K562 (cell line): ENCODE data around the gene SLC25A53. TPM values are rescaled to one million over a fixed set of nuclear protein-coding genes. Genes with fewer than 3 reads are reported as not detected.

Source experiments
- ATAC-seq: fragments of 200-7000 bp; cut with Tn5 transposase; 3 replicates; pipeline ENCODE4 v1.9.1; 2020; ENCODE audit warnings: moderate library complexity
- Bru-seq: library from RNA; stranded (reverse); fragments of 400-500 nt; gene quantifications from one replicate; lab custom pipeline; 2021; lab: Mats Ljungman, UMichigan
- BruChase-seq, 2 experiments: library from RNA; stranded (reverse); fragments of 400-500 nt; gene quantifications; one replicate each; lab custom pipeline; 2021; lab: Mats Ljungman, UMichigan
- BruUV-seq: library from RNA; stranded (reverse); fragments of 400-500 nt; replicated peaks from 2 replicates; lab custom pipeline; 2021; lab: Mats Ljungman, UMichigan
- CTCF ChIA-PET: fragments of 300-600 bp; formaldehyde crosslinking; extraction: SDS; loops from one replicate; lab custom pipeline; 2021; ENCODE audit warnings: low intra/inter-chr PET ratio; lab: Yijun Ruan, JAX
- POLR2A ChIA-PET: fragments of 300-600, 350-650 bp; sonication (Branson Sonifier 250); formaldehyde crosslinking; extraction: SDS; loops from one replicate; lab custom pipeline; 2021; ENCODE audit warnings: antibody characterized with exemption, inconsistent platforms; lab: Yijun Ruan, JAX
- DNase-seq, 4 experiments: peaks; one replicate each; pipeline versions ENCODE4 v3.0.0 to v3.0.0-alpha.2; 2011 to 2018; ENCODE audit warnings: low spot score in 3 of 4, mixed read lengths in 3 of 4; ENCODE audit errors: extremely low read depth in 1 of 4
- FAIRE-seq: peaks from 2 replicates; lab custom pipeline; 2011; peaks lifted over from hg19 to GRCh38; lab: Jason Lieb, UNC
- H2AFZ ChIP-seq: 2 replicates; pipeline ENCODE4 v1.6.0; 2011; ENCODE audit warnings: low read depth, low read length, control low read depth, inconsistent platforms
- H3K27ac ChIP-seq: fragments of 200-600 bp; 3 replicates; pipeline ENCODE4 v1.8.0; 2011; ENCODE audit warnings: low read depth, mild to moderate bottlenecking, control low read depth, inconsistent platforms, low read length, moderate library complexity, mixed read lengths; ENCODE audit errors: extremely low read depth
- H3K27me3 ChIP-seq, 2 experiments: fragments of 300-600 bp in 1 of 2; 2 replicates in 1 of 2; 3 replicates in 1 of 2; pipeline versions ENCODE4 v1.6.0 to v1.8.0; 2011; ENCODE audit warnings: inconsistent platforms in 2 of 2, low read length in 2 of 2, mild to moderate bottlenecking in 1 of 2, mixed read lengths in 1 of 2, moderate library complexity in 1 of 2; ENCODE audit not compliant: control insufficient read depth in 2 of 2, insufficient read depth in 2 of 2
- H3K36me3 ChIP-seq: fragments of 300-600 bp; 3 replicates; pipeline ENCODE4 v1.8.0; 2011; ENCODE audit warnings: mild to moderate bottlenecking, low read length, inconsistent platforms; ENCODE audit not compliant: control insufficient read depth, insufficient read depth
- H3K4me1 ChIP-seq, 2 experiments: fragments of 200-600 bp in 1 of 2; replicated peaks in 1 of 2; 2 replicates in 1 of 2; 3 replicates in 1 of 2; pipeline versions ENCODE4 v1.5.1 to v1.8.0; 2011; ENCODE audit warnings: inconsistent platforms in 2 of 2, low read length in 2 of 2, mild to moderate bottlenecking in 1 of 2, mixed read lengths in 1 of 2, moderate library complexity in 1 of 2; ENCODE audit not compliant: control insufficient read depth in 2 of 2, insufficient read depth in 2 of 2
- H3K4me2 ChIP-seq: 2 replicates; pipeline ENCODE4 v1.6.1; 2011; ENCODE audit warnings: low read length, control low read depth, inconsistent platforms, mixed read lengths; ENCODE audit not compliant: insufficient read depth
- H3K4me3 ChIP-seq: fragments of 200-600 bp; sonication (generic), shearing (Covaris generic); 2 replicates; pipeline ENCODE4 v1.5.1; 2016; ENCODE audit warnings: control low read depth, inconsistent platforms
- H3K79me2 ChIP-seq: fragments of 200-600 bp; 3 replicates; pipeline ENCODE4 v1.8.0; 2011; ENCODE audit warnings: low read length, inconsistent platforms; ENCODE audit not compliant: control insufficient read depth, insufficient read depth
- H3K9ac ChIP-seq, 2 experiments: 2 replicates each; pipeline versions ENCODE4 v1.6.0 to v1.6.1; 2011; ENCODE audit warnings: low read depth in 2 of 2, low read length in 2 of 2, control low read depth in 1 of 2, inconsistent platforms in 1 of 2, mild to moderate bottlenecking in 1 of 2, mixed read lengths in 1 of 2; ENCODE audit not compliant: insufficient read depth in 1 of 2
- H3K9me1 ChIP-seq: one replicate; pipeline ENCODE4 v1.6.0; 2011; ENCODE audit warnings: inconsistent platforms, mild to moderate bottlenecking, low read length, moderate library complexity; ENCODE audit not compliant: control insufficient read depth, insufficient read depth
- H3K9me3 ChIP-seq: replicated peaks from 2 replicates; pipeline ENCODE4 v1.5.1; 2011; ENCODE audit warnings: low read depth, low read length, inconsistent platforms; ENCODE audit not compliant: control insufficient read depth, insufficient read depth
- H4K20me1 ChIP-seq: replicated peaks from 2 replicates; pipeline ENCODE4 v1.6.1; 2011; ENCODE audit warnings: low read length, inconsistent platforms, mixed read lengths; ENCODE audit not compliant: control insufficient read depth, insufficient read depth
- DNMT1 ChIP-seq: fragments of 450-650 bp; IDR thresholded peaks from 2 replicates; pipeline ENCODE4 v1.6.1; 2016; ENCODE audit warnings: antibody characterized with exemption, mild to moderate bottlenecking
- ESRRB ChIP-seq: fragments of 250-450 bp; sonication (Bioruptor Pico); IDR thresholded peaks from 2 replicates; pipeline ENCODE4 v1.5.0; 2020; ENCODE audit warnings: mild to moderate bottlenecking, moderate library complexity, borderline replicate concordance
- GATA2 ChIP-seq: sonication (generic); formaldehyde crosslinking; IDR thresholded peaks from 2 replicates; pipeline ENCODE4 v1.4.0; 2020; ENCODE audit warnings: mild to moderate bottlenecking, missing genetic modification reagents
- HES1 ChIP-seq: fragments of 450-650 bp; IDR thresholded peaks from 2 replicates; pipeline ENCODE4 v1.6.1; 2016; ENCODE audit warnings: low read depth, mild to moderate bottlenecking, moderate library complexity
- MED1 ChIP-seq: sonication (generic); formaldehyde crosslinking; IDR thresholded peaks from 2 replicates; pipeline ENCODE4 v1.8.1; 2023; ENCODE audit warnings: missing genetic modification reagents, borderline replicate concordance
- NFATC3 ChIP-seq: fragments of 450-650 bp; IDR thresholded peaks from 2 replicates; pipeline ENCODE4 v1.6.1; 2017; ENCODE audit warnings: mild to moderate bottlenecking
- POLR3A ChIP-seq: IDR thresholded peaks from 2 replicates; pipeline ENCODE4 v1.6.1; 2011; ENCODE audit warnings: borderline replicate concordance, mild to moderate bottlenecking, moderate library complexity; ENCODE audit not compliant: insufficient read length, insufficient read depth; ENCODE audit errors: extremely low read depth
- TRIM24 ChIP-seq, 2 experiments: fragments of 450-650 bp; IDR thresholded peaks; 2 replicates each; pipeline ENCODE4 v1.6.1; 2016
- ZKSCAN1 ChIP-seq: fragments of 150-350 bp; IDR thresholded peaks from 2 replicates; pipeline ENCODE4 v1.6.1; 2016; ENCODE audit warnings: low read depth, low read length
- ZNF592 ChIP-seq: fragments of 450-650 bp; IDR thresholded peaks from 2 replicates; pipeline ENCODE4 v1.6.1; 2017; ENCODE audit warnings: antibody characterized with exemption, mild to moderate bottlenecking
- ZNF830 ChIP-seq: fragments of 250-450 bp; sonication (Bioruptor Pico); IDR thresholded peaks from 2 replicates; pipeline ENCODE4 v1.5.0; 2021; ENCODE audit warnings: mild to moderate bottlenecking
- WGBS: fragments of 100-300 bp; shearing (Covaris generic); methylation state at CpG from one replicate; pipeline ENCODE4 v1.1.6; 2016; ENCODE audit warnings: low coverage, mixed read lengths; ENCODE audit not compliant: insufficient coverage; ENCODE audit errors: missing lambda C conversion rate; 5-methylcytosine and 5-hydroxymethylcytosine counted together
- in situ Hi-C: fragments of 300-500 bp; cut with MboI; formaldehyde crosslinking; loops from 4 replicates; pipeline ENCODE4 v1.15.0; 2018; ENCODE audit warnings: inconsistent platforms, mixed read lengths
- intact Hi-C: fragments of 100-400 bp; cut with micrococcal nuclease; formaldehyde crosslinking; loops from 2 replicates; pipeline ENCODE4 v1.14.2; 2022
- long read RNA-seq, 3 experiments: library from polyadenylated mRNA in 2 of 3; library from RNA in 1 of 3; unstranded in 2 of 3; stranded (forward) in 1 of 3; transcript quantifications; one replicate each; pipeline ENCODE4 v2.0.0, GENCODE V29; 2019 to 2022
- polyA minus RNA-seq, 3 experiments: library from RNA; depleted of rRNA, polyadenylated mRNA; stranded (reverse); fragments of >200 nt; gene quantifications; 2 replicates each; pipeline ENCODE4 v1.2.3, GENCODE V29; 2011
- polyA plus RNA-seq, 8 experiments: library from polyadenylated mRNA; depleted of rRNA in 4 of 8; stranded (reverse) in 5 of 8; unstranded in 3 of 8; fragments of >200 nt; fragmentation: Nextera tagmentation in 2 of 8; fragmentation: Illumina TruSeq in 1 of 8; extraction: Ambion mirVana in 2 of 8; extraction: Trizol in 1 of 8; gene quantifications; 2 replicates each; pipeline versions ENCODE4 v1.2.1 to v1.2.3, GENCODE V29; 2011 to 2014; ENCODE audit warnings: inconsistent platforms in 1 of 8, missing spikeins in 1 of 8
- total RNA-seq, 7 experiments: library from RNA; depleted of rRNA in 6 of 7; stranded (reverse); fragments of >200 nt in 6 of 7; fragmentation: Illumina TruSeq in 2 of 7; extraction: Trizol in 2 of 7; gene quantifications; 2 replicates each; pipeline versions ENCODE4 v1.2.1 to v1.2.3, GENCODE V29; 2011 to 2021; ENCODE audit warnings: low replicate concordance in 1 of 7

SLC25A53 gene
- 2.6 and 9.6 TPM in 2 replicates for total RNA-seq (2011; cell fraction: chromatin; rRNA removed; ENCODE audit: low replicate concordance)
- total RNA-seq (2011; cell fraction: nucleolus; rRNA removed), result 2.0 and 2.5 TPM in 2 replicates
- total RNA-seq (2011; cell fraction: nucleoplasm; rRNA removed), result 2.6 and 4.9 TPM in 2 replicates
- 7.7 and 10.8 TPM in 2 replicates for total RNA-seq (2014; rRNA removed)
- total RNA-seq (2014; rRNA removed; fragmentation: Illumina TruSeq; extraction: Trizol), result 5.2 and 5.6 TPM in 2 replicates
- 7.8 and 8.6 TPM in 2 replicates for total RNA-seq (2015; rRNA removed; fragmentation: Illumina TruSeq; extraction: Trizol)
- 2.4 and 4.0 TPM in 2 replicates for total RNA-seq (2021)
- 3.3 and 5.6 TPM in 2 replicates for polyA plus RNA-seq (2011; rRNA removed)
- polyA plus RNA-seq (2011; cell fraction: cytosol; rRNA removed), result 2.3 and 3.8 TPM in 2 replicates
- polyA plus RNA-seq (2011; cell fraction: nucleus; rRNA removed), result 5.6 and 9.5 TPM in 2 replicates
- 3.8 and 8.8 TPM in 2 replicates for polyA plus RNA-seq (2012)
- polyA plus RNA-seq (2014; fragmentation: Illumina TruSeq; extraction: Trizol), result 6.5 and 7.0 TPM in 2 replicates
- 1 to 10 TPM; 4.0 to 5.4 TPM for polyA plus RNA-seq (2014; fragmentation: Nextera tagmentation; extraction: Ambion mirVana)
- polyA plus RNA-seq (2014; rRNA removed), result 4.9 and 5.8 TPM in 2 replicates
- polyA minus RNA-seq (2011; rRNA and poly(A)+ RNA removed), result 2.7 and 5.6 TPM in 2 replicates
- 2.6 TPM in 1 of 2 replicates, not detected in the other for polyA minus RNA-seq (2011; cell fraction: cytosol; rRNA and poly(A)+ RNA removed)
- polyA minus RNA-seq (2011; cell fraction: nucleus; rRNA and poly(A)+ RNA removed), result 2.1 and 2.4 TPM in 2 replicates
- percentile 49 among the genes with signal in this experiment for Bru-seq, nascent RNA
- BruChase-seq, experiment 1, labeled RNA remaining after a 2-hour chase, result percentile 56 among the genes with signal in this experiment
- BruChase-seq, experiment 2, labeled RNA remaining after a 6-hour chase, result percentile 58 among the genes with signal in this experiment
- long read RNA-seq, experiment 1, transcript SLC25A53-201 (2 exons, 731 nt), result major isoform, 8 of 15 reads
- long read RNA-seq, experiment 1, partial matches to known transcripts, result 0 of 15 reads
- long read RNA-seq, experiment 1, other reads (novel, unspliced or antisense), result 7 of 15 reads
- long read RNA-seq, experiment 2, partial matches to known transcripts, result 0 of 5 reads
- long read RNA-seq, experiment 2, other reads (novel, unspliced or antisense), result 2 of 5 reads
- long read RNA-seq, experiment 3, partial matches to known transcripts, result 0 of 3 reads
- long read RNA-seq, experiment 3, other reads (novel, unspliced or antisense), result 0 of 3 reads

- Histone ChIP-seq H3K27me3 (no peaks in the 10 kb centered on the region), H3K4me1 (peaks cover 0 to 4% of the 10 kb centered on the region in 2 experiments; a peak in 3 of 5 replicates), H3K79me2 (peaks cover 29% of the 10 kb centered on the region), H3K9ac (peak within 1 kb of the TSS; percentile 83 to 95), H3K36me3 (no peaks in the 10 kb centered on the region; the same call in 2 of the 3 replicates), H3K27ac (peak within 1 kb of the TSS; percentile 99), H3K9me1 (no peaks in the 10 kb centered on the region), H3K4me2 (peak within 1 kb of the TSS; percentile 81), H3K9me3 (no peaks in the 10 kb centered on the region), H2AFZ (peak within 1 kb of the TSS; percentile 99), H4K20me1 (no peaks in the 10 kb centered on the region), H3K4me3 (peak within 1 kb of the TSS; percentile 67)
- intact Hi-C loops (no loop called here), in situ Hi-C loops (no loop called here)
- BruUV-seq, result TSS peak; percentile 87
- DNase-seq (peak; percentile 66 to 89 (median 74)), FAIRE-seq (peak; percentile 85), ATAC-seq (peak; percentile 98)
- POLR2A ChIA-PET, result interaction anchor here (0.6 to 2.1 kb wide), 8 partner anchors 9 to 239 kb away, joined by 3 to 16 read pairs (median 4); partner anchors contain the start of gene FAM199X
- CTCF ChIA-PET, result no interaction called here
- 0% methylated on average over 17 of the region's 44 CpGs for WGBS
- no peak for TF ChIP-seq NFATC3
- no peak for TF ChIP-seq ESRRB (CRISPR knock-in tag)
- no peak for TF ChIP-seq GATA2
- TF ChIP-seq ZNF830 (CRISPR knock-in tag), result no peak
- no peak for TF ChIP-seq DNMT1
- 0 out of 2 replicates have a peak, but pooled peaks have one; percentile 64 for TF ChIP-seq ZKSCAN1
- no peak for TF ChIP-seq MED1 (CRISPR knock-in tag)
- no peak for TF ChIP-seq ZNF592
- no peak for TF ChIP-seq HES1
- peak; percentile 66 for TF ChIP-seq POLR3A
- TF ChIP-seq TRIM24 (IDR thresholded peaks at IDR 0.05), result peak in 1 of 2 experiments; percentile 99; a peak in 2 of 4 replicates
Observed at GRCh38 chrX:104156630-104157529, at the start of gene SLC25A53. Gene SLC25A53 (minus strand): TSS chrX:104157009. CDS start chrX:104105257, 51,752 bp downstream.
